Stimulated activated CD4-positive, alpha-beta T cell treated with anti-CD3 and anti-CD28 coated beads, TNF-alpha, amount 100 ng/mL, for 4 hours (primary cell): ENCODE data around the gene C1orf105.

Experiments used
- DNase-seq, 3 experiments: peaks; one replicate each; pipeline ENCODE4 v3.0.0-alpha.2; 2020; ENCODE audit warnings: low read depth in 3 of 3

Gene C1orf105

GRCh38 chr1:172457479-172458130, 37.1 kb downstream of the C1orf105 start:
- no peak for DNase-seq

- DNase-seq, result no peak
Measured at GRCh38 chr1:172460177-172460576, 39.7 kb downstream of the C1orf105 start.

- no peak for DNase-seq
Measured at GRCh38 chr1:172460887-172461315, 40.4 kb downstream of the C1orf105 start.

- no peak for DNase-seq
Measured at GRCh38 chr1:172465617-172466016, 45.1 kb downstream of the C1orf105 start.

- DNase-seq, result no peak
Measured at GRCh38 chr1:172466795-172467407, 46.4 kb downstream of the C1orf105 start.

- DNase-seq, result no peak
Measured at GRCh38 chr1:172467446-172467845, 47.0 kb downstream of the C1orf105 start.

- no peak for DNase-seq
Measured at GRCh38 chr1:172468296-172468695, 47.8 kb downstream of the C1orf105 start.

GRCh38 chr1:172469717-172470116, 49.2 kb downstream of the C1orf105 start:
- DNase-seq, result no peak

GRCh38 chr1:172470149-172470548, 49.7 kb downstream of the C1orf105 start:
- DNase-seq, result no peak

GRCh38 chr1:172471666-172472065, 51.2 kb downstream of the C1orf105 start:
- no peak for DNase-seq

GRCh38 chr1:172472495-172472894, 52.0 kb downstream of the C1orf105 start:
- DNase-seq, result no peak

- DNase-seq, result no peak
Measured at GRCh38 chr1:172473302-172473701, 52.8 kb downstream of the C1orf105 start.

GRCh38 chr1:172473842-172474241, 53.4 kb downstream of the C1orf105 start:
- DNase-seq, result no peak

- no peak for DNase-seq
Measured at GRCh38 chr1:172476218-172476811, 55.8 kb downstream of the C1orf105 start.

GRCh38 chr1:172477216-172477615, 56.7 kb downstream of the C1orf105 start:
- DNase-seq, result no peak

- no peak for DNase-seq
Measured at GRCh38 chr1:172477741-172478140, 57.3 kb downstream of the C1orf105 start.

- DNase-seq, result no peak
Measured at GRCh38 chr1:172478485-172478884, 58.0 kb downstream of the C1orf105 start.

- DNase-seq, result no peak
Measured at GRCh38 chr1:172480431-172480830, 59.9 kb downstream of the C1orf105 start.

- no peak for DNase-seq
Measured at GRCh38 chr1:172482044-172482443, 61.6 kb downstream of the C1orf105 start.

GRCh38 chr1:172483448-172483847, 63.0 kb downstream of the C1orf105 start:
- DNase-seq, result no peak

GRCh38 chr1:172484252-172484651, 63.8 kb downstream of the C1orf105 start:
- DNase-seq, result no peak

GRCh38 chr1:172485626-172486025, 65.1 kb downstream of the C1orf105 start:
- no peak for DNase-seq

- DNase-seq, result no peak
Measured at GRCh38 chr1:172486805-172487454, 66.4 kb downstream of the C1orf105 start.
